Measurements from ENCODE around the gene KRTAP29-1.
"Not testable (repeated sequence)": the region's sequence is repeated elsewhere in the genome, so short reads cannot be mapped to it uniquely, and the experiment has no call there.

KRTAP29-1 gene

GRCh38 chr17:41296846-41297245 lies 5.8 kb downstream of the KRTAP29-1 start:
- no peak for DNase-seq

DNA sequence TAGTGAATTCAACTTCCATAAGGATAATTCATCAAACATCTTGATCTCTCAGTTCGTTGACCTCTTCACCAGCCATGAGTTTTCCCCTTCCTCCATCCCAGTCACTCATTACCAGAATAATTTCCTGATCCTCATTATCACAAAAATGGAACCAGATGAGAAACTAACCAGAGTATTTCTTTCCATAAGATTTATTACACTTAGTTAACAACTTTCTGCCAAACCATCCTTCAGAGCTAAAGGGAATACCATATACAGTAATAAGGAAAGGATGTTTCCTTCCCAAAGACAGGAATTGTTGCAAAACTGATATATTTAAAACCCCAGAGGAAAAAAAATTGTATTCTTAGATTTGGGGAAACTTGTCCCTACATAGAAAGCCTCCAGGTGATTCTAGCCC lies 8.6 kb downstream of the KRTAP29-1 start:
- no peak for DNase-seq

DNA sequence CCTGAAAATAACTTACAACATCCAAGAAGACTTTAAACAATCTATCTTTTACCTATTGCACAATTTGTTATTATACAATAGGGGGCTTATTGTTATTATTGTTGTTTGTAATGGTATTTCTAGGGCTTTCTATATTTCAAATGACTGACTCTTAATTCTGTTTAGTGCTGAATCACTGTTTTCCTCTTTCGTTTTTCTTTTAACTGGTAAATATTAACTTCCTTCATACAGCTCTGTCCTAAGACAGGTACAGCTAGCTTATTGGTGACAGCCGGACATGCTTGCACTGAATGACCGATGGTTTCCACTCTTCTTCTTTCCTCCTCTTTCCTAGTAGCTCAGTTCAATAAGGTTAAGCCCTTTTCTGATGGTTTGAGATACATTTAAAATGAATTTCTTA lies 15.6 kb downstream of the KRTAP29-1 start:
- no peak for DNase-seq

DNA sequence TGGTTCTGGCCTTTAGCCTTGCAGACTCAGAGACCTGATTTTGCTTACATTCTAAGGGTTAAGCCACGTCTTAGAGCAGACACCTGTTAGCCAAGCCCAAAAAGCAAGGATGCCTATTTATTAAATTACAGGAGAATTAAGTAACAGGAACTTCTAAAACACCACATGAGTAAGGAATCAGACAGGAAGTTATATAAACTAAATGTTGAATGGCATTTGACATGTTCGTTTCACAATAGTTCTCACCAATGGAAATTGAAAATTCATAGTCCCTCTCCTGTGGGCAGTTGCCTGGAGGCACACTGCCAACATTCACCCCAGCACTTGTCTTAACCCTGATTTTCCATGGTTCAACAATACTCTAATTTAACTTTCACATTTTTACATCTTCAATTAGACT lies 18.1 kb downstream of the KRTAP29-1 start:
- DNase-seq, result no peak

DNA sequence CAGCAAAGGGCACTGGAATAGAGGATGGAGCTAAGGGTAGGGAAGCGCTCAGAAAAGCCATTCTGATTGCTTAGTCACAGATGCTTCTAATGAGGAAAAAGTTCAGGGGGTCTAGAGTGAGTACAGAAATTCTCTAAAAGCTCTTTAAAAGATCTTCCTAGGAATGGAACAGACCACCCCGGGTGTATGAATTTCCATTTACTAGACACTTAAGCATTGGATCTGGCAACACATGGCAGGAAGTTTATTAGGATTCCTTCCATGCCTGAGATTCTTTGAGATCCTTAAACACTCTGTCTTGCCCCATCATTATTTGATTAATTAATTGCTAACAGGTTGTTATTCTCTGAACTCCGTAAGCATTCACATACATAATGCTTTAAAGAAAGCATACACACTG lies 18.6 kb downstream of the KRTAP29-1 start:
- no peak for DNase-seq

- DNase-seq, result no peak
Observed at GRCh38 chr17:41278176-41278955, 24.3 kb downstream of the KRTAP29-1 start.

DNA sequence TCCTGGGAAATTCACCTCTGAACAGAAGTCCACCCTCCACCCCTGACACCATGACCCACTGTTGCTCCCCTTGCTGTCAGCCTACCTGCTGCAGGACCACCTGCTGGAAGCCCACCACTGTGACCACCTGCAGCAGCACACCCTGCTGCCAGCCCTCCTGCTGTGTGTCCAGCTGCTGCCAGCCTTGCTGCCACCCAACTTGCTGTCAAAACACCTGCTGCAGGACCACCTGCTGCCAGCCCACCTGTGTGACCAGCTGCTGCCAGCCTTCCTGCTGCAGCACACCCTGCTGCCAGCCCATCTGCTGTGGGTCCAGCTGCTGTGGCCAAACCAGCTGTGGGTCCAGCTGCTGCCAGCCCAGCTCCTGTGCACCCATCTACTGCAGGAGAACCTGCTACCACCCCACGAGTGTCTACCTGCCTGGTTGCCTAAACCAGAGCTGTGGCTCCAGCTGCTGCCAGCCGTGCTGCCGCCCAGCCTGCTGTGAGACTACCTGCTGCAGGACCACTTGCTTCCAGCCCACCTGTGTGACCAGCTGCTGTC lies 26.9 kb downstream of the KRTAP29-1 start, which contains the start of gene KRTAP9-7:
KRTAP9-7 (plus strand) TSS at position 51 of the 543 bp plus-strand sequence; CDS start at position 51, 0 bp downstream.
- DNase-seq, result not testable (repeated sequence)

GRCh38 chr17:41271858-41272257 lies 30.8 kb downstream of the KRTAP29-1 start:
- no peak for DNase-seq

DNA sequence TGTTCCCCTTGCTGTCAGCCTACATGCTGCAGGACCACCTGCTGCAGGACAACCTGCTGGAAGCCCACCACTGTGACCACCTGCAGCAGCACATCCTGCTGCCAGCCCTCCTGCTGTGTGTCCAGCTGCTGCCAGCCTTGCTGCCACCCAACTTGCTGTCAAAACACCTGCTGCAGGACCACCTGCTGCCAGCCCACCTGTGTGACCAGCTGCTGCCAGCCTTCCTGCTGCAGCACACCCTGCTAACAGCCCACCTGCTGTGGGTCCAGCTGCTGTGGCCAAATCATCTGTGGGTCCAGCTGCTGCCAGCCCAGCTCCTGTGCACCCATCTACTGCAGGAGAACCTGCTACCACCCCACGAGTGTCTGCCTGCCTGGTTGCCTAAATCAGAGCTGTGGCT lies 31.3 kb downstream of the KRTAP29-1 start:
- DNase-seq, result not testable (repeated sequence)

DNA sequence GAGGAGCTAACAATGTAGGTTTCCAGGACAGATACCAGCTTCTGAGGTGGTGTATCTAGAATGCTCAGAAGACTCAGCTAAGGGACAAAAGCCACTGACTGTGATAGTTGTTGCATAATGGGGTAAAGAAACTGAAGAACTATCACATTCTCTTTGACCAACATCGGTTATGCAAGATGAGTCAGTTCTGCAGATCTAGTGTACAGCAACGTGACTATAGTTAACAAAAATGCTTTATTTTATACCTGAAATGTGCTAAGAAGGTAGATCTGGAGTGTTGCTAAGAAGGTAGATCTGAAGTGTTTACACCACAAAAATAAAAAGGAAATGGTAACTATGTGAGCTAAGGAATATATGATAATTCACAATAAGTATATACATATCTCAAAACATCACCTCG lies 34.9 kb downstream of the KRTAP29-1 start:
- no peak for DNase-seq

DNA sequence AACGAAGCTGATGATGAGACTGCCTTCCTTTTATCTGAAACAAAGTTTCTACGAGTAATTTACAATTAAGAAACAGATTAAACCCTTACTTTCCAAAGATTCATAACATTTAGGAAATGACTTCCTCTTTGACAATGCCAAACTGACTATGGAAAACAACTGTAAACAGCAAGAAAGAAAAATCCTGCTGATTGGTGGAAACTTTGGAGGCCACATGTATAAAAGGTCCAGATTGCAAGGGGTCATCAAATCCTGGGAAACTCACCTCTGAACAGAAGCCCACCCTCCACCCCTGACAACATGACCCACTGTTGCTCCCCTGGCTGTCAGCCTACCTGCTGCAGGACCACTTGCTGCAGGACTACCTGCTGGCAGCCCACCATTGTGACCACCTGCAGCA lies 37.6 kb downstream of the KRTAP29-1 start, which contains the start of gene KRTAP9-6:
KRTAP9-6 (plus strand) TSS at position 301 of the 400 bp plus-strand sequence; CDS start at position 301, 0 bp downstream.
- no peak for DNase-seq

- DNase-seq, result no peak
Observed at GRCh38 chr17:41264599-41264998, 38.1 kb downstream of the KRTAP29-1 start.

- no peak for DNase-seq
Observed at GRCh38 chr17:41263212-41263611, 39.4 kb downstream of the KRTAP29-1 start.

GRCh38 chr17:41258406-41258805 lies 44.2 kb downstream of the KRTAP29-1 start:
- DNase-seq, result no peak

DNA sequence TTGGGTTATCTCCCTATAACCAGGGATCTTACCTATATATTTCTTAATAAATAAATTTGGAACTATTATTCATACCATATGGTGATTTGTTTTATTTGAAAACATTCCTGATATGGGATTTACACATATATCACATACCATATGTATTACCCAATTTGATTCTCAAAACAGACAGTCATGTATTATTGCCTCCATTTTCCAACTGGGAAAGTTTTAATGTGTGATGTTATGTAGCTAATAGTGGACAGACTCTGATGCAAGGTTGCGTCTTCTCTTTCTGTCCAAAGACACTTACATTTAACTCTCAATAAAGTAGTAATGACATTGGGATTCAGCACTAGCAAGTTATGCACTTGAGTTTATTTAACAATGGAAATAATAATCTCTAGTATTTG lies 46.4 kb downstream of the KRTAP29-1 start:
- DNase-seq, result no peak

- DNase-seq, result not testable (repeated sequence)
Observed at GRCh38 chr17:41255381-41256290, 47.0 kb downstream of the KRTAP29-1 start, which contains the start of gene KRTAP9-9. TSS of gene KRTAP9-9 (plus strand) at chr17:41255384.

DNA sequence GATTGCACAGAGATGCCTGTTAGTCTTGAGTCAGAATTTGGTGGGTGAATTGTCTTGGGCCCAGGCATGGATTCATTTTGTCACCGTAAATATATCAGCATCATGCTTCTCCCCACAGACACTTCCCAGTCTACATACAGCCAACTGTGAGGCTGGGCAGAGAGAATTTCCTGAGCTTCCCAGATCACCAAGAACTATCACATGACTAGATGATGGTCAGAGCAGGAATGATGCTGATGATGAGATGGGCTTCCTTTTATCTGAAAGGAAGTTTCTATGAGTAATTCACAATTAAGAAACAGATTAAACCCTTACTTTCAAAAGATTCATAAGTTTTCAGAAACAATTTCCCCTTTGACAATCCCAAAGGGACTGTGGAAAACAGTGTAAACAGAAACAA lies 47.8 kb downstream of the KRTAP29-1 start:
- no peak for DNase-seq
